Mesenchymal stem cell (in vitro differentiated cells and primary cell): ENCODE measurements around the gene IL2RA.

Experiments used
- DNase-seq: peaks from one replicate; pipeline ENCODE4 v3.0.0-alpha.2; 2013
- H2AFZ ChIP-seq: one replicate; pipeline ENCODE4 v1.6.1; 2013; ENCODE audit warnings: low read depth, mild to moderate bottlenecking, control low read depth, inconsistent platforms, low read length, moderate library complexity
- H2AK5ac ChIP-seq: 2 replicates; pipeline ENCODE4 v1.6.1; 2013; ENCODE audit warnings: low read length, moderate library complexity, mild to moderate bottlenecking, inconsistent platforms; ENCODE audit not compliant: severe bottlenecking
- H2BK120ac ChIP-seq: one replicate; pipeline ENCODE4 v1.6.1; 2013; ENCODE audit warnings: low read depth, mild to moderate bottlenecking, inconsistent platforms, low read length, moderate library complexity
- H2BK12ac ChIP-seq, 2 experiments: one replicate each; pipeline ENCODE4 v1.6.1; 2013; ENCODE audit warnings: inconsistent platforms in 2 of 2, low read length in 2 of 2, mild to moderate bottlenecking in 2 of 2, moderate library complexity in 2 of 2, control low read depth in 1 of 2
- H2BK15ac ChIP-seq: one replicate; pipeline ENCODE4 v1.6.1; 2013; ENCODE audit warnings: mild to moderate bottlenecking, low read depth, inconsistent platforms; ENCODE audit not compliant: poor library complexity, severe bottlenecking
- H2BK5ac ChIP-seq: 2 replicates; pipeline ENCODE4 v1.6.1; 2013; ENCODE audit warnings: low read depth, mild to moderate bottlenecking, low read length, control low read depth, inconsistent platforms; ENCODE audit not compliant: poor library complexity, severe bottlenecking
- H3K14ac ChIP-seq, 2 experiments: one replicate each; pipeline ENCODE4 v1.6.1; 2013; ENCODE audit warnings: inconsistent platforms in 2 of 2, low read length in 2 of 2, control low read depth in 1 of 2, mild to moderate bottlenecking in 1 of 2, moderate library complexity in 1 of 2
- H3K18ac ChIP-seq, 2 experiments: one replicate each; pipeline ENCODE4 v1.6.1; 2013; ENCODE audit warnings: inconsistent platforms in 2 of 2, low read length in 2 of 2, control low read depth in 1 of 2, low read depth in 1 of 2, mild to moderate bottlenecking in 1 of 2
- H3K23ac ChIP-seq, 2 experiments: one replicate each; pipeline ENCODE4 v1.6.1; 2013; ENCODE audit warnings: inconsistent platforms in 2 of 2, low read length in 2 of 2, mild to moderate bottlenecking in 2 of 2, moderate library complexity in 2 of 2, control low read depth in 1 of 2
- H3K27ac ChIP-seq: 2 replicates; pipeline ENCODE4 v1.5.1; 2013; ENCODE audit warnings: mild to moderate bottlenecking, moderate library complexity, low read length, control low read depth, inconsistent platforms; ENCODE audit not compliant: poor library complexity, severe bottlenecking
- H3K27me3 ChIP-seq, 2 experiments: 2 replicates each; pipeline versions ENCODE4 v1.6.1 to v1.7.0; 2013; ENCODE audit warnings: low read length in 2 of 2, mild to moderate bottlenecking in 2 of 2, moderate library complexity in 2 of 2, control low read depth in 1 of 2, inconsistent platforms in 1 of 2; ENCODE audit not compliant: control insufficient read depth in 1 of 2, insufficient read depth in 1 of 2
- H3K36me3 ChIP-seq, 2 experiments: 2 replicates each; pipeline versions ENCODE4 v1.6.1 to v1.7.0; 2013; ENCODE audit warnings: low read length in 2 of 2, control low read depth in 1 of 2, inconsistent platforms in 1 of 2, low read depth in 1 of 2, mild to moderate bottlenecking in 1 of 2; ENCODE audit not compliant: insufficient read depth in 2 of 2, control insufficient read depth in 1 of 2
- H3K4ac ChIP-seq, 2 experiments: one replicate each; pipeline ENCODE4 v1.6.1; 2013; ENCODE audit warnings: inconsistent platforms in 2 of 2, low read length in 2 of 2, mild to moderate bottlenecking in 2 of 2, moderate library complexity in 2 of 2, control low read depth in 1 of 2, low read depth in 1 of 2
- H3K4me1 ChIP-seq: 2 replicates; pipeline ENCODE4 v1.6.1; 2013; ENCODE audit warnings: low read depth, low read length, control low read depth; ENCODE audit not compliant: control insufficient read depth, insufficient read depth
- H3K4me2 ChIP-seq: 2 replicates; pipeline ENCODE4 v1.6.1; 2013; ENCODE audit warnings: low read length, mild to moderate bottlenecking, inconsistent platforms; ENCODE audit not compliant: poor library complexity, severe bottlenecking
- H3K4me3 ChIP-seq, 2 experiments: 2 replicates each; pipeline versions ENCODE4 v1.5.1 to v1.7.0; 2013; ENCODE audit warnings: low read length in 2 of 2, mild to moderate bottlenecking in 2 of 2, control low read depth in 1 of 2, low read depth in 1 of 2; ENCODE audit not compliant: insufficient read depth in 1 of 2
- H3K79me1 ChIP-seq: replicated peaks from 2 replicates; pipeline ENCODE4 v1.6.1; 2013; ENCODE audit warnings: mild to moderate bottlenecking, control low read depth, low read length, inconsistent platforms; ENCODE audit not compliant: poor library complexity, severe bottlenecking
- H3K9ac ChIP-seq: 2 replicates; pipeline ENCODE4 v1.7.0; 2013; ENCODE audit warnings: mild to moderate bottlenecking, low read length, moderate library complexity
- H3K9me3 ChIP-seq: 2 replicates; pipeline ENCODE4 v1.7.0; 2013; ENCODE audit warnings: mild to moderate bottlenecking, low read length; ENCODE audit not compliant: control insufficient read depth
- H4K8ac ChIP-seq: one replicate; pipeline ENCODE4 v1.6.1; 2013; ENCODE audit warnings: inconsistent platforms, mild to moderate bottlenecking, low read length, moderate library complexity
- H4K91ac ChIP-seq: one replicate; pipeline ENCODE4 v1.6.1; 2013; ENCODE audit warnings: mild to moderate bottlenecking, low read length, inconsistent platforms
- WGBS: methylation state at CpG from one replicate; pipeline ENCODE4 v1.1.7; 2013; ENCODE audit warnings: mixed read lengths; 5-methylcytosine and 5-hydroxymethylcytosine counted together

IL2RA gene

GRCh38 chr10:6082496-6083395 lies 20.6 kb upstream of the IL2RA start:
- no peaks in the 10 kb centered on the region for H3K79me1 ChIP-seq
- no peak overlapping the region for H3K9ac ChIP-seq
- H2BK12ac ChIP-seq = no peak overlapping the region
- no peak overlapping the region for H2BK15ac ChIP-seq
- H3K4me3 ChIP-seq = no peak overlapping the region
- no peak overlapping the region for H3K23ac ChIP-seq
- H3K14ac ChIP-seq = no peak overlapping the region
- no peak overlapping the region for H2BK5ac ChIP-seq
- peaks cover 7 to 27% of the 10 kb centered on the region in 2 experiments for H3K27me3 ChIP-seq
- H3K4me1 ChIP-seq = peaks cover 4% of the 10 kb centered on the region
- DNase-seq = no peak
- no peaks in the 10 kb centered on the region for H3K36me3 ChIP-seq
- WGBS = 90% methylated on average over 9 of the region's 9 CpGs
- no peak overlapping the region for H4K91ac ChIP-seq
- H3K27ac ChIP-seq = no peak overlapping the region
- no peak overlapping the region for H2BK120ac ChIP-seq
- H3K18ac ChIP-seq = no peak overlapping the region
- no peak overlapping the region for H3K4ac ChIP-seq
- H2AK5ac ChIP-seq = no peak overlapping the region
- no peaks in the 10 kb centered on the region for H3K9me3 ChIP-seq
- H4K8ac ChIP-seq = no peak overlapping the region
- H3K4me2 ChIP-seq = no peak overlapping the region
- H2AFZ ChIP-seq = no peak overlapping the region

- Histone ChIP-seq H3K4me1 (no peaks in the 10 kb centered on the region), H4K91ac (no peak overlapping the region), H4K8ac (no peak overlapping the region), H3K14ac (no peak overlapping the region), H3K79me1 (no peaks in the 10 kb centered on the region), H3K23ac (no peak overlapping the region), H3K9ac (no peak overlapping the region), H3K4me3 (no peak overlapping the region), H3K9me3 (no peaks in the 10 kb centered on the region), H2BK15ac (no peak overlapping the region), H3K27me3 (peaks cover 24 to 38% of the 10 kb centered on the region in 2 experiments), H2BK120ac (no peak overlapping the region), H2BK5ac (no peak overlapping the region), H3K4me2 (no peak overlapping the region), H3K36me3 (no peaks in the 10 kb centered on the region), H2AK5ac (no peak overlapping the region), H2BK12ac (no peak overlapping the region), H3K18ac (no peak overlapping the region), H3K4ac (no peak overlapping the region), H2AFZ (no peak overlapping the region), H3K27ac (no peak overlapping the region)
- WGBS = 73% methylated on average over 3 of the region's 4 CpGs
- no peak for DNase-seq
Observed at GRCh38 chr10:6080417-6080973, 18.3 kb upstream of the IL2RA start.

- Histone ChIP-seq H3K36me3 (no peaks in the 10 kb centered on the region), H3K23ac (no peak overlapping the region), H3K14ac (no peak overlapping the region), H2BK15ac (no peak overlapping the region), H3K18ac (no peak overlapping the region), H3K9me3 (no peaks in the 10 kb centered on the region), H4K8ac (no peak overlapping the region), H3K79me1 (no peaks in the 10 kb centered on the region), H2BK120ac (no peak overlapping the region), H3K4me1 (no peaks in the 10 kb centered on the region), H3K27me3 (peaks cover 24 to 40% of the 10 kb centered on the region in 2 experiments), H3K27ac (no peak overlapping the region), H4K91ac (no peak overlapping the region), H3K4ac (no peak overlapping the region), H2AFZ (no peak overlapping the region), H2AK5ac (no peak overlapping the region), H3K4me3 (no peak overlapping the region), H2BK12ac (no peak overlapping the region), H3K4me2 (no peak overlapping the region), H3K9ac (no peak overlapping the region), H2BK5ac (no peak overlapping the region)
- no peak for DNase-seq
- 77% methylated on average over 4 of the region's 4 CpGs for WGBS
Observed at GRCh38 chr10:6079044-6079443, 16.9 kb upstream of the IL2RA start.

GRCh38 chr10:6077071-6077675 lies 15.0 kb upstream of the IL2RA start:
- H3K4me2 ChIP-seq = no peak overlapping the region
- H3K27me3 ChIP-seq = peaks cover 21 to 22% of the 10 kb centered on the region in 2 experiments
- no peak overlapping the region for H2BK12ac ChIP-seq
- H3K36me3 ChIP-seq = no peaks in the 10 kb centered on the region
- H3K9me3 ChIP-seq = no peaks in the 10 kb centered on the region
- no peak overlapping the region for H2BK15ac ChIP-seq
- H3K4ac ChIP-seq = no peak overlapping the region
- no peak overlapping the region for H2AK5ac ChIP-seq
- no peak overlapping the region for H4K91ac ChIP-seq
- H3K4me3 ChIP-seq = no peak overlapping the region
- H3K4me1 ChIP-seq = no peaks in the 10 kb centered on the region
- no peak overlapping the region for H3K9ac ChIP-seq
- H2AFZ ChIP-seq = no peak overlapping the region
- no peak overlapping the region for H4K8ac ChIP-seq
- H3K27ac ChIP-seq = no peak overlapping the region
- no peak for DNase-seq
- no peak overlapping the region for H3K18ac ChIP-seq
- no peak overlapping the region for H2BK120ac ChIP-seq
- H3K14ac ChIP-seq = peak overlapping the region in 1 of 2 experiments; percentile 8
- no peak overlapping the region for H2BK5ac ChIP-seq
- 81% methylated on average over 11 of the region's 12 CpGs for WGBS
- no peaks in the 10 kb centered on the region for H3K79me1 ChIP-seq
- H3K23ac ChIP-seq = no peak overlapping the region
